Measurements from ENCODE around the gene FAM131C.

Gene FAM131C

DNA sequence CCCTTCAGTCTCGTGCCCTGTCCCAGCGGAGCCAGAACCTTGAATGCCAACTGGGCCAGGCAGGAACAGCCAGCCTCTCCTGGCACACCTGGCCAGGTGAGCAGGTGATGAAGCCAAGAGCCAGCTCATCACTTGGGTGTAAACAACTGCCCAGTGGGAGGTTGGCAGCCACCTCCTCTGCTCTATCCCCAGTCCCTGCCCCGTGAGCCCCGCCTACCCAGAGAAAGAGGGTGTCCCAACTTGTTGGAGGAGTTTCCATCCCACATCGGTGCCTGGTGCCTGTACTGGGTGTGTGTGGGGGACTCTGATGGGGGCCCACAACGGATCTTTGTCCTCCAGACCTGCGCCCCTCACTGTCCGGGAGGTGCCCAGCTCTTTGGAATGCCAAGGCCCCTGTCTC is 17.8 kb upstream of the FAM131C start:
- no peaks in the 10 kb centered on the region for H3K36me3 Mint-ChIP-seq (ENCODE audit: low read depth)
- ATAC-seq, result no peak

DNA sequence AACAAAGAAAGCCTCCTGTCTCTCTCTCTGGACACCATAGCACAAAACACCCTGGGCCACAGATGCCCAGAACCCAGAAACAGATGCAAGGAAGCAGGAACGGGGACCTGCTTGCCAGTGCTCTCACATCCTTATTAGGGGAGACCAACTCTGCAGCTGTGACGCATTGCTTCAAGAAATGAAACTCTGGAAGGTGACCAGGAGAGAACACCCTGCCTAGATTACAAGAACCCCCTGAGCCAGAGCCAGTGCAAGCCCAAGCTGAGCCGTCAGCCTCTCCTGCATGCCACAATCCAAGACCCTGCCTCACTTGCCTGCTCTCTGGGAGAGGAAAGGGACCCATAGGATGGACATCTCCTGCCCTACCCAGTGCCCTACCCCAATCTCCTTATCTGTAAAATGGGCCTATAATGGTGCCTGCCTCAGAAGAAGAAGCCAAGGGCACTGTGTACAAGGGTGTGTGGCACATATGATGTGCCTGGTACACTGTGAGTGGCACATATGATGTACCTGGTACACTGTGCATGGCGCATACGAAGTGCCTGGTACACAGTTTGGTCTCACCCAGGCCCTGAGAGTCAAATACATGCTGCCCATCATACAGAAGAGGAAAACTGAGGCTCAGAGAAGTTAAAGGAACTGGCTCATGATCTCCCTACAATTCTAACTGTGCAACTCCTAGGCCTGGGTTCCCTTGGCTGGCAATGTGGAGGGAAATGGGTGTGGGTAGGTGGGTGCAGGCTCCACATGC is 16.8 kb upstream of the FAM131C start:
- Mint-ChIP-seq H3K27me3 (peaks cover under 1% of the 10 kb centered on the region), H3K27ac (no peak overlapping the region), H3K36me3 (ENCODE audit: low read depth) (no peaks in the 10 kb centered on the region), H3K9me3 (no peaks in the 10 kb centered on the region), H3K4me1 (no peaks in the 10 kb centered on the region), H3K4me3 (no peak overlapping the region)
- DNase-seq, result no peak
- peak; percentile 7 for ATAC-seq

More for the DNA sequence above, 17.8 kb upstream of the FAM131C start:
- H3K4me3 Mint-ChIP-seq, result no peak overlapping the region
- peaks cover 2% of the 10 kb centered on the region for H3K27me3 Mint-ChIP-seq
- DNase-seq, result no peak
- no peaks in the 10 kb centered on the region for H3K9me3 Mint-ChIP-seq
- no peak overlapping the region for H3K27ac Mint-ChIP-seq
- no peaks in the 10 kb centered on the region for H3K4me1 Mint-ChIP-seq

GRCh38 chr1:16088996-16089395 is 15.5 kb upstream of the FAM131C start:
- peaks cover 2% of the 10 kb centered on the region for H3K27me3 Mint-ChIP-seq
- H3K27ac Mint-ChIP-seq, result no peak overlapping the region
- H3K4me3 Mint-ChIP-seq, result no peak overlapping the region
- H3K4me1 Mint-ChIP-seq, result no peaks in the 10 kb centered on the region
- no peak for ATAC-seq
- H3K9me3 Mint-ChIP-seq, result no peaks in the 10 kb centered on the region
- no peak for DNase-seq
- H3K36me3 Mint-ChIP-seq (ENCODE audit: low read depth), result no peaks in the 10 kb centered on the region

DNA sequence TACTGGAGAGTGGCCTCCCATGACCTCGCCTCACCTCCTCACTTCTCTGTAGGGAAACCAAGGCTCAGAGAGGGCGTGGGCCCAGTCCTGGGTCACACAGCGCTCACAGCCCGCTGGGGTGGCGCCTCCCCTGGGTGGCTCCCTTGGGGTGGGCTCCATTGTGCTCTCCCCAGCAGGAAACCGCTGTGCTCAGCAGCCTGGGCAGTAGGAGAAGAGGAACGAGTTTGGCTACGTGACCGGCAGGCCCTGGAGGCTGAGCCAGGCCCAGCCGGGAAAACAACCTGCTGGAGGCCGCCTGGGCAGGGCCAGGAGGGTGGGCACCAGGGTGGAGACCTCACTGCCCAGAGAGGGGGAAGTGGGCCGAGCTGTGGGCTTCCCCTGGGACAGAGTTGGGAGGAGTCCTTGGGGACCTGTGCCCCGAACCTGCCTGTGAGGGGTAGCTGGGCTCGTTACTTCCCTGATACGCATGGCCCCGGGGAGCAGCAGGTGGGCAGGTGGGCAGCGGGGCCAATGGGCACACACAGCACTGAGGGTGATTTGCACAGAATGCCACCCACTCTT is 15.0 kb upstream of the FAM131C start:
- Mint-ChIP-seq H3K27me3 (peaks cover 2% of the 10 kb centered on the region), H3K4me1 (no peaks in the 10 kb centered on the region), H3K9me3 (no peaks in the 10 kb centered on the region), H3K27ac (no peak overlapping the region), H3K36me3 (ENCODE audit: low read depth) (no peaks in the 10 kb centered on the region), H3K4me3 (no peak overlapping the region)
- ATAC-seq (no peak), DNase-seq (no peak)

DNA sequence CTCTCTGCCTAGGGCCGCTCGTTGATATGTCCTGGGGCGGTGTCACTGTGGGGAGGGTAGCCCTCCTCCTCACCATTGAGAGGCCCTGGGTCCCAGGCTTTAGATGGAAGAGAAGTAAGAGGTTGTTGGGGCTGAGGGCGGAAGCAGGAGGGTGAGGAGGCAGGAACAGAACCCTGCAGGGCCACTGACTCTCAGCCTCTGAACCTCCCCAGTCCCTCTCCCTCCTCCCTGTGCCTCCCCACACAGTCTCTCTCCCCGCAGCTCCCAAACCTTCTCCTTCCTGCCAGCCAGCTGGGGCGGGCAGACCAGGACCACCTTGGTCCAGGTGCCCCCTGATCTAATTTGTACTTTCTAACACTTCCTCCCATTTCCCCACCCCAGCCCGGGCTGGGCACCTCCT is 14.3 kb upstream of the FAM131C start:
- Mint-ChIP-seq H3K4me1 (no peaks in the 10 kb centered on the region), H3K9me3 (no peaks in the 10 kb centered on the region), H3K27me3 (peaks cover 2% of the 10 kb centered on the region), H3K4me3 (no peak overlapping the region), H3K27ac (no peak overlapping the region), H3K36me3 (ENCODE audit: low read depth) (no peaks in the 10 kb centered on the region)
- no peak for DNase-seq
- ATAC-seq, result no peak

GRCh38 chr1:16085522-16085921 is 12.1 kb upstream of the FAM131C start:
- Mint-ChIP-seq H3K4me1 (no peaks in the 10 kb centered on the region), H3K27me3 (peaks cover 2% of the 10 kb centered on the region), H3K27ac (no peak overlapping the region), H3K4me3 (no peak overlapping the region), H3K9me3 (no peaks in the 10 kb centered on the region), H3K36me3 (ENCODE audit: low read depth) (no peaks in the 10 kb centered on the region)
- ATAC-seq, result no peak
- no peak for DNase-seq

- H3K27me3 Mint-ChIP-seq, result peaks cover 2% of the 10 kb centered on the region
- no peak overlapping the region for H3K27ac Mint-ChIP-seq
- no peak for DNase-seq
- no peak overlapping the region for H3K4me3 Mint-ChIP-seq
- no peaks in the 10 kb centered on the region for H3K36me3 Mint-ChIP-seq (ENCODE audit: low read depth)
- ATAC-seq, result no peak
- H3K4me1 Mint-ChIP-seq, result peaks cover 5% of the 10 kb centered on the region
- no peaks in the 10 kb centered on the region for H3K9me3 Mint-ChIP-seq
These were observed 10.0 kb upstream of the FAM131C start for GRCh38 chr1:16083486-16083885.

GRCh38 chr1:16082283-16083038 is 9.0 kb upstream of the FAM131C start:
- ATAC-seq, result peak; percentile 34
- peak; percentile 79 for DNase-seq
- no peak overlapping the region for H3K4me3 Mint-ChIP-seq

DNA sequence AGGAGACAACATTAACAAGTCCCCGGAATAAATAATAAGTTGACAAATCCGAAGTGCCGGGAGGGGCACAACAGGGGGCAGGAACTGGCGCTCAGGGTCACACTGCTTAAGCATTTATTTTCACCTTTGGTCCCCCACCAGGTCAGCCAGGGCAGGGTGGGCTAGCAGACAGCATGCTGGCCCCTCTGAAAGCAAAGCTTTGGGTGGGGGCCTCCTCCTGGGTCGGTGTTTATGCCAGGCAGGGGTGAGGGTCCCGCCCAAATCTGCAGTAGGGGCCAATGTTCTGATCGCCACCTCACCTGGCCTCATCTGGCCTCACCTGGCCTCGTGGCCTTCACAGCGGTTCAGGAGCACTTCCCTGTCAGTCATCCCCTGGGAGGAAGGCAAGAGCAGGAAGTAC is 8.2 kb upstream of the FAM131C start:
- Mint-ChIP-seq H3K27ac (no peak overlapping the region), H3K27me3 (peaks cover 2% of the 10 kb centered on the region), H3K9me3 (no peaks in the 10 kb centered on the region), H3K36me3 (ENCODE audit: low read depth) (no peaks in the 10 kb centered on the region), H3K4me1 (peaks cover 5% of the 10 kb centered on the region), H3K4me3 (no peak overlapping the region)
- no peak for ATAC-seq
- DNase-seq, result no peak

More at GRCh38 chr1:16082283-16083038, 9.0 kb upstream of the FAM131C start:
- Mint-ChIP-seq H3K9me3 (no peaks in the 10 kb centered on the region), H3K27me3 (peaks cover 2% of the 10 kb centered on the region), H3K27ac (no peak overlapping the region), H3K4me1 (peaks cover 5% of the 10 kb centered on the region), H3K36me3 (ENCODE audit: low read depth) (no peaks in the 10 kb centered on the region)

DNA sequence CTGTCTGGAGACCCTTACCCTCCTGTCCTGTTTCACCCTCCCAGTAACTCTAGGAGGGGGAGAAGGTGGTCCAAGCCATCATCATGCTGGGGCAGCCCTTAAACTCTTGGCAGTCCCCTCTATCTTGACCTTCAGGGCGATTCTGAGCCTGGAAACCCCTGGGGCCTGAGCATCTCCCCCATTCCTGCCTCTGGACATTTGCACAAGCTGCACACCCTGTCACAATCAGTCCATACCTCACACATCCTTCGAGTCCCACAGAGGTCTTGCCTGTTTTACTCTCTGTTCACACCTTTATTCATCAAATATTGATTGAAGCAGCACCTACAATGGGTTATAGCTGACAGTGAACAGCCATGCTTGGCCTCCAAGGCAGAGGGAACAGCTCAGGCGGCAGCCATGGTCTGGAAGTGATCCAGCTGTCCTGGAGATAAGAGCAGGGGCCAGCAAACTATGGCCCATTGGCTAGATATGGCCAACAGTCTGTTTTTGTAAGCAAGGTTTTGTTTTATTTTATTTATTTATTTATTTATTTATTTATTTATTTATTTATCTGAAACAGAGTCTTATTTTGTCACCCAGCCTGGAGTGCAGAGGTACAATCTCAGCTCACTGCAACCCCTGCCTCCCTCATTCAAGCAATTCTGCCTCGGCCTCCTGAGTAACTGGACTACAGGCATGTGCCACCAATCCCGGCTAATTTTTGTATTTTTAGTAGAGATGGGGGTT is 7.1 kb upstream of the FAM131C start:
- no peaks in the 10 kb centered on the region for H3K36me3 Mint-ChIP-seq (ENCODE audit: low read depth)
- no peak for DNase-seq
- H3K27ac Mint-ChIP-seq, result no peak overlapping the region
- H3K4me1 Mint-ChIP-seq, result peaks cover 5% of the 10 kb centered on the region
- peaks cover 2% of the 10 kb centered on the region for H3K27me3 Mint-ChIP-seq
- no peak for ATAC-seq
- H3K9me3 Mint-ChIP-seq, result no peaks in the 10 kb centered on the region
- H3K4me3 Mint-ChIP-seq, result no peak overlapping the region

- H3K27me3 Mint-ChIP-seq, result peaks cover 5% of the 10 kb centered on the region
- peak; percentile 61 for ATAC-seq
- peaks cover 8% of the 10 kb centered on the region for H3K4me1 Mint-ChIP-seq
- H3K27ac Mint-ChIP-seq, result peak overlapping the region; percentile 59
- H3K36me3 Mint-ChIP-seq (ENCODE audit: low read depth), result no peaks in the 10 kb centered on the region
- H3K4me3 Mint-ChIP-seq, result peak overlapping the region; percentile 45
- H3K9me3 Mint-ChIP-seq, result no peaks in the 10 kb centered on the region
- DNase-seq, result peak; percentile 76
These were observed 5.6 kb upstream of the FAM131C start for GRCh38 chr1:16078925-16079656.

GRCh38 chr1:16077406-16078245 is 4.2 kb upstream of the FAM131C start:
- H3K27me3 Mint-ChIP-seq, result peaks cover 9% of the 10 kb centered on the region
- no peaks in the 10 kb centered on the region for H3K36me3 Mint-ChIP-seq (ENCODE audit: low read depth)
- no peak overlapping the region for H3K27ac Mint-ChIP-seq
- no peak overlapping the region for H3K4me3 Mint-ChIP-seq
- peaks cover 13% of the 10 kb centered on the region for H3K4me1 Mint-ChIP-seq
- no peaks in the 10 kb centered on the region for H3K9me3 Mint-ChIP-seq
- ATAC-seq, result no peak
- no peak for DNase-seq

- H3K9me3 Mint-ChIP-seq, result no peaks in the 10 kb centered on the region
- H3K4me3 Mint-ChIP-seq, result no peak overlapping the region
- no peaks in the 10 kb centered on the region for H3K36me3 Mint-ChIP-seq (ENCODE audit: low read depth)
- no peak for ATAC-seq
- H3K4me1 Mint-ChIP-seq, result peaks cover 13% of the 10 kb centered on the region
- H3K27ac Mint-ChIP-seq, result no peak overlapping the region
- H3K27me3 Mint-ChIP-seq, result peaks cover 13% of the 10 kb centered on the region
- DNase-seq, result no peak
These were observed 3.4 kb upstream of the FAM131C start for GRCh38 chr1:16076865-16077238.
